H1 (cell line): ENCODE results near the gene CNNM2. TPM values are rescaled to one million over a fixed set of nuclear protein-coding genes. Genes with fewer than 3 reads are reported as not detected.

Experiments
- CTCF ChIA-PET: fragments of 300-600 bp; sonication (Branson Sonifier 250); formaldehyde crosslinking; loops from one replicate; lab custom pipeline; 2021; ENCODE audit not compliant: partially characterized antibody; lab: Charles Lee
- POLR2A ChIA-PET: fragments of 300-600 bp; sonication (Branson Sonifier 250); formaldehyde crosslinking; loops from one replicate; lab custom pipeline; 2021; ENCODE audit warnings: inconsistent platforms; ENCODE audit not compliant: partially characterized antibody; lab: Charles Lee
- DNase-seq, 2 experiments: peaks; one replicate each; pipeline versions ENCODE4 v3.0.0 to v3.0.0-alpha.2; 2010 to 2022; ENCODE audit warnings: low spot score in 2 of 2, low read depth in 1 of 2, mixed read lengths in 1 of 2
- FAIRE-seq: peaks from 2 replicates; lab custom pipeline; 2011; peaks lifted over from hg19 to GRCh38; lab: Jason Lieb, UNC
- H2AFZ ChIP-seq: 2 replicates; pipeline ENCODE4 v1.8.1; 2012; ENCODE audit warnings: low read length, inconsistent platforms
- H2AK5ac ChIP-seq: 2 replicates; pipeline ENCODE4 v1.6.1; 2013; ENCODE audit warnings: low read depth, low read length
- H2BK120ac ChIP-seq: replicated peaks from 2 replicates; pipeline ENCODE3; 2013; ENCODE audit warnings: low read depth, low read length, inconsistent platforms
- H2BK12ac ChIP-seq: 2 replicates; pipeline ENCODE4 v1.6.1; 2013; ENCODE audit warnings: low read depth, low read length
- H2BK15ac ChIP-seq: 2 replicates; pipeline ENCODE4 v1.6.1; 2013; ENCODE audit warnings: low read length
- H2BK20ac ChIP-seq: 2 replicates; pipeline ENCODE4 v1.6.1; 2013; ENCODE audit warnings: low read length
- H2BK5ac ChIP-seq: 2 replicates; pipeline ENCODE4 v1.6.1; 2013; ENCODE audit warnings: low read depth, low read length
- H3K14ac ChIP-seq: 2 replicates; pipeline ENCODE4 v1.6.1; 2013; ENCODE audit warnings: inconsistent platforms; ENCODE audit not compliant: insufficient read length
- H3K18ac ChIP-seq: 2 replicates; pipeline ENCODE4 v1.6.1; 2013; ENCODE audit warnings: low read length; ENCODE audit errors: extremely low read depth
- H3K23ac ChIP-seq: 2 replicates; pipeline ENCODE4 v1.6.1; 2013; ENCODE audit warnings: inconsistent platforms; ENCODE audit not compliant: insufficient read length
- H3K23me2 ChIP-seq: 2 replicates; pipeline ENCODE4 v1.6.1; 2013; ENCODE audit warnings: low read depth, low read length
- H3K27ac ChIP-seq: 2 replicates; pipeline ENCODE4 v1.6.1; 2011; ENCODE audit warnings: low read depth, low read length, inconsistent platforms
- H3K27me3 ChIP-seq, 4 experiments: replicated peaks in 1 of 4; 1 replicate in 1 of 4; 2 replicates in 3 of 4; pipeline versions ENCODE4 v1.6.1 to v1.8.1; 2011 to 2013; ENCODE audit warnings: low read length in 3 of 4, mild to moderate bottlenecking in 3 of 4, inconsistent platforms in 2 of 4, mixed read lengths in 2 of 4, moderate library complexity in 1 of 4; ENCODE audit not compliant: control insufficient read depth in 3 of 4, insufficient read depth in 3 of 4; ENCODE audit errors: extremely low read depth in 1 of 4
- H3K36me3 ChIP-seq, 4 experiments: 2 replicates each; pipeline versions ENCODE4 v1.6.1 to v1.8.1; 2011 to 2013; ENCODE audit warnings: mild to moderate bottlenecking in 4 of 4, low read length in 3 of 4, moderate library complexity in 2 of 4, control low read depth in 1 of 4, inconsistent platforms in 1 of 4; ENCODE audit not compliant: insufficient read depth in 4 of 4, control insufficient read depth in 2 of 4
- H3K4ac ChIP-seq: replicated peaks from 2 replicates; pipeline ENCODE3; 2013; ENCODE audit warnings: low read length, low read depth, mixed read lengths, inconsistent platforms; ENCODE audit not compliant: insufficient read length
- H3K4me1 ChIP-seq, 4 experiments: replicated peaks in 1 of 4; 1 replicate in 1 of 4; 2 replicates in 3 of 4; pipeline versions ENCODE4 v1.6.1 to v1.8.1; 2011 to 2013; ENCODE audit warnings: low read length in 3 of 4, inconsistent platforms in 2 of 4, mixed read lengths in 1 of 4; ENCODE audit not compliant: insufficient read depth in 4 of 4, control insufficient read depth in 3 of 4
- H3K4me2 ChIP-seq, 2 experiments: 2 replicates each; pipeline versions ENCODE4 v1.6.1 to v1.8.1; 2011 to 2013; ENCODE audit warnings: low read depth in 2 of 2, low read length in 2 of 2, control low read depth in 1 of 2, inconsistent platforms in 1 of 2, mild to moderate bottlenecking in 1 of 2; ENCODE audit not compliant: insufficient read depth in 1 of 2
- H3K4me3 ChIP-seq, 4 experiments: fragments of 200-600, 300-600 bp in 1 of 4; sonication (generic), shearing (Covaris generic), sonication (Bioruptor Twin) in 1 of 4; 2 replicates each; pipeline versions ENCODE4 v1.5.1 to v1.8.1; 2011 to 2016; ENCODE audit warnings: low read length in 4 of 4, low read depth in 3 of 4, control low read depth in 2 of 4, inconsistent platforms in 2 of 4, mild to moderate bottlenecking in 2 of 4, mixed read lengths in 1 of 4, moderate library complexity in 1 of 4; ENCODE audit not compliant: insufficient read depth in 2 of 4; ENCODE audit errors: extremely low read depth in 1 of 4
- H3K56ac ChIP-seq: replicated peaks from 2 replicates; pipeline ENCODE3; 2013; ENCODE audit warnings: low read depth, mild to moderate bottlenecking, mixed read lengths, low read length, inconsistent platforms; ENCODE audit not compliant: insufficient read length
- H3K79me1 ChIP-seq: 2 replicates; pipeline ENCODE4 v1.6.1; 2013; ENCODE audit warnings: low read depth, low read length, control low read depth
- H3K79me2 ChIP-seq, 2 experiments: 2 replicates each; pipeline versions ENCODE4 v1.6.1 to v1.8.1; 2012 to 2013; ENCODE audit warnings: low read length in 2 of 2, mild to moderate bottlenecking in 2 of 2, inconsistent platforms in 1 of 2; ENCODE audit not compliant: insufficient read depth in 2 of 2, control insufficient read depth in 1 of 2
- H3K9ac ChIP-seq, 4 experiments: replicated peaks in 1 of 4; 1 replicate in 1 of 4; 2 replicates in 3 of 4; pipeline versions ENCODE4 v1.6.1 to v1.8.1; 2011 to 2013; ENCODE audit warnings: low read depth in 3 of 4, low read length in 3 of 4, control low read depth in 2 of 4, mild to moderate bottlenecking in 2 of 4, moderate library complexity in 2 of 4, inconsistent platforms in 1 of 4; ENCODE audit errors: extremely low read depth in 1 of 4
- H3K9me3 ChIP-seq, 2 experiments: 2 replicates each; pipeline versions ENCODE4 v1.6.1 to v1.8.1; 2012 to 2013; ENCODE audit warnings: mild to moderate bottlenecking in 2 of 2, moderate library complexity in 2 of 2, control low read depth in 1 of 2, inconsistent platforms in 1 of 2, low read depth in 1 of 2, low read length in 1 of 2, mixed read lengths in 1 of 2; ENCODE audit not compliant: insufficient read depth in 2 of 2
- H4K20me1 ChIP-seq, 2 experiments: replicated peaks in 1 of 2; 2 replicates each; pipeline versions ENCODE3 to v1.8.1; 2011 to 2013; ENCODE audit warnings: inconsistent platforms in 2 of 2, low read length in 2 of 2, mild to moderate bottlenecking in 1 of 2; ENCODE audit not compliant: insufficient read depth in 2 of 2, control insufficient read depth in 1 of 2
- H4K5ac ChIP-seq: 2 replicates; pipeline ENCODE4 v1.6.1; 2013; ENCODE audit warnings: low read length, low read depth, mixed read lengths, inconsistent platforms; ENCODE audit not compliant: insufficient read length
- H4K8ac ChIP-seq: 2 replicates; pipeline ENCODE4 v1.8.0; 2013; ENCODE audit warnings: mild to moderate bottlenecking, moderate library complexity, low read length, inconsistent platforms; ENCODE audit not compliant: insufficient read depth; ENCODE audit errors: extremely low read depth
- H4K91ac ChIP-seq: replicated peaks from 2 replicates; pipeline ENCODE3; 2013; ENCODE audit warnings: low read length, mixed read lengths, inconsistent platforms; ENCODE audit not compliant: insufficient read length
- ATF3 ChIP-seq: IDR thresholded peaks from 2 replicates; pipeline ENCODE4 v1.6.1; 2011; ENCODE audit warnings: low read depth, mild to moderate bottlenecking, low read length; ENCODE audit not compliant: insufficient read depth
- BACH1 ChIP-seq: IDR thresholded peaks from 2 replicates; pipeline ENCODE4 v1.6.1; 2012; ENCODE audit warnings: low read length, improper control_type of control experiment
- CBX5 ChIP-seq: fragments of 300-800, 300-1000 bp; sonication (generic); IDR thresholded peaks from 2 replicates; pipeline ENCODE4 v1.7.1; 2016; ENCODE audit warnings: antibody characterized with exemption, low read length, low read depth
- CREB1 ChIP-seq: IDR thresholded peaks from 2 replicates; pipeline ENCODE4 v1.6.1; 2012; ENCODE audit warnings: inconsistent platforms
- CTBP2 ChIP-seq: IDR thresholded peaks from 2 replicates; pipeline ENCODE4 v1.7.0; 2011; ENCODE audit warnings: borderline replicate concordance, mild to moderate bottlenecking, moderate library complexity, mixed read lengths, low read length; ENCODE audit not compliant: insufficient read depth, insufficient read length
- GABPA ChIP-seq: IDR thresholded peaks from 2 replicates; pipeline ENCODE4 v1.6.1; 2011; ENCODE audit warnings: mild to moderate bottlenecking, low read length, moderate library complexity, borderline replicate concordance; ENCODE audit not compliant: insufficient read depth
- HDAC2 ChIP-seq, 2 experiments: fragments of 300-600 bp in 1 of 2; sonication (generic) in 1 of 2; IDR thresholded peaks; 2 replicates each; pipeline ENCODE4 v1.6.1; 2011 to 2012; ENCODE audit warnings: low read depth in 2 of 2, low read length in 2 of 2, mild to moderate bottlenecking in 2 of 2, moderate library complexity in 2 of 2, borderline replicate concordance in 1 of 2, inconsistent platforms in 1 of 2
- KDM1A ChIP-seq: fragments of 200-600, 300-600 bp; sonication (generic); IDR thresholded peaks from 2 replicates; pipeline ENCODE4 v1.7.1; 2016; ENCODE audit warnings: mild to moderate bottlenecking, low read length, borderline replicate concordance
- WGBS, 2 experiments: shearing (Covaris generic) in 1 of 2; methylation state at CpG; one replicate each; pipeline versions ENCODE4 v1.1.6 to v1.1.7; 2013 to 2015; ENCODE audit warnings: low lambda C conversion rate in 2 of 2, mixed read lengths in 2 of 2, inconsistent platforms in 1 of 2, low coverage in 1 of 2, missing lambda C conversion rate in 1 of 2; ENCODE audit not compliant: insufficient replicate concordance in 2 of 2, insufficient coverage in 1 of 2, insufficient read length in 1 of 2; ENCODE audit errors: extremely low coverage in 1 of 2, missing lambda C conversion rate in 1 of 2; 5-methylcytosine and 5-hydroxymethylcytosine counted together
- polyA plus RNA-seq, 7 experiments: library from polyadenylated mRNA; depleted of rRNA in 3 of 7; stranded (reverse) in 5 of 7; unstranded in 2 of 7; fragments of >200 nt in 5 of 7; fragments of 200-250 nt in 2 of 7; gene quantifications; 1 replicate in 5 of 7; 2 replicates in 1 of 7; 4 replicates in 1 of 7; pipeline versions ENCODE4 v1.2.1 to v1.2.3, GENCODE V29; 2011 to 2013; ENCODE audit warnings: missing spikeins in 2 of 7, mixed read lengths in 2 of 7
- total RNA-seq: library from RNA; stranded (reverse); fragmentation: NEBNext Ultra II Directional; extraction: Animal tissue kit (Norgen Biotek cat#: 25700); gene quantifications from 2 replicates; pipeline ENCODE4 v1.2.1, GENCODE V29; 2021

The CNNM2 gene
- total and polyA plus RNA-seq, 2 of the 8 experiments (the other 6 are each of a cell fraction or from before 2014, with no cell fraction given), result 7.3 to 23.6 TPM

- H3K27ac ChIP-seq, result no peak overlapping the region
- H2BK12ac ChIP-seq, result no peak overlapping the region
- H3K79me1 ChIP-seq, result peaks cover under 1% of the 10 kb centered on the region; the same call in 1 of the 2 replicates
- POLR2A ChIA-PET, result interaction anchor here (1.6 kb wide), 1 partner anchor 11 kb away, joined by 3 read pairs; no protein-coding TSS in a partner anchor
- no peak overlapping the region for H2BK5ac ChIP-seq
- no peak overlapping the region for H3K23ac ChIP-seq
- no peaks in the 10 kb centered on the region; the same call in 1 of the 2 replicates for H3K23me2 ChIP-seq
- H2BK15ac ChIP-seq, result no peak overlapping the region
- H3K9me3 ChIP-seq, result no peaks in the 10 kb centered on the region; a peak in 1 of 4 replicates
- no peak overlapping the region for H3K4me3 ChIP-seq
- CTCF ChIA-PET, result interaction anchor here (0.5 to 1.7 kb wide), 6 partner anchors 15 to 153 kb away, joined by 3 to 5 read pairs (median 3); partner anchors contain the start of gene INA
- H3K18ac ChIP-seq, result no peak overlapping the region
- DNase-seq, result no peak
- no peak overlapping the region for H2AK5ac ChIP-seq
- WGBS, 2 experiments, result 85% methylated on average over 7 of the region's 7 CpGs; no CpG with 5 or more reads in 1 of the 2 experiments
- no peaks in the 10 kb centered on the region for H4K20me1 ChIP-seq
- no peak overlapping the region for H3K4me2 ChIP-seq
- no peaks in the 10 kb centered on the region for H3K79me2 ChIP-seq
- H4K8ac ChIP-seq, result no peak overlapping the region
- no peak overlapping the region for H3K4ac ChIP-seq
- H4K5ac ChIP-seq, result no peak overlapping the region
- no peak overlapping the region for H3K9ac ChIP-seq
- H2BK20ac ChIP-seq, result no peak overlapping the region
- H3K56ac ChIP-seq, result no peak overlapping the region
- H3K4me1 ChIP-seq, result no peaks in the 10 kb centered on the region
- H3K36me3 ChIP-seq, result no peaks in the 10 kb centered on the region; a peak in 2 of 8 replicates
- no peak overlapping the region for H2AFZ ChIP-seq
- H3K14ac ChIP-seq, result no peak overlapping the region
- no peak overlapping the region for H2BK120ac ChIP-seq
- H3K27me3 ChIP-seq, result no peaks in the 10 kb centered on the region
- no peak overlapping the region for H4K91ac ChIP-seq
- FAIRE-seq, result no peak
- TF ChIP-seq CBX5 (no peak), GABPA (no peak), CTBP2 (no peak), HDAC2 (IDR thresholded peaks at IDR 0.05; ENCODE audit: borderline replicate concordance in 1 of 2, low read depth in 2 of 2, low read length in 2 of 2) (no peak), ATF3 (no peak), KDM1A (no peak), CREB1 (no peak), BACH1 (no peak)
Observed at GRCh38 chr10:103123282-103124024, 205.4 kb downstream of the CNNM2 start.
